HEK293T (cell line): ENCODE results near the gene PPRC1.

ENCODE experiments used
- CTCF ChIA-PET: fragments of 350-600 bp; formaldehyde crosslinking; extraction: SDS; loops from one replicate; lab custom pipeline; 2021; ENCODE audit warnings: antibody characterized with exemption, inconsistent platforms; lab: Yijun Ruan, JAX
- POLR2A ChIA-PET: fragments of 350-600 bp; formaldehyde crosslinking; extraction: SDS; loops from one replicate; lab custom pipeline; 2020; ENCODE audit warnings: antibody characterized with exemption, inconsistent platforms; lab: Yijun Ruan, JAX
- DNase-seq: peaks from one replicate; pipeline ENCODE4 v3.0.0; 2012; ENCODE audit warnings: mixed read lengths; ENCODE audit errors: extremely low spot score
- ARNT ChIP-seq: fragments of 450-650 bp; IDR thresholded peaks from 2 replicates; pipeline ENCODE4 v1.6.1; 2017; ENCODE audit warnings: mild to moderate bottlenecking
- BHLHE40 ChIP-seq: fragments of 450-650 bp; IDR thresholded peaks from 2 replicates; pipeline ENCODE4 v1.6.1; 2016; ENCODE audit warnings: mild to moderate bottlenecking, moderate library complexity, borderline replicate concordance
- CTBP1 ChIP-seq: fragments of 450-650 bp; IDR thresholded peaks from 2 replicates; pipeline ENCODE4 v1.6.1; 2016; ENCODE audit warnings: borderline replicate concordance
- ELF4 ChIP-seq: fragments of 450-650 bp; IDR thresholded peaks from 2 replicates; pipeline ENCODE4 v1.6.1; 2017; ENCODE audit warnings: antibody characterized with exemption
- FOXA1 ChIP-seq: fragments of 450-650 bp; IDR thresholded peaks from 2 replicates; pipeline ENCODE4 v1.6.1; 2016; ENCODE audit warnings: mild to moderate bottlenecking
- FOXK2 ChIP-seq: fragments of 450-650 bp; IDR thresholded peaks from 2 replicates; pipeline ENCODE4 v1.6.1; 2016; ENCODE audit warnings: mild to moderate bottlenecking
- FOXM1 ChIP-seq: fragments of 450-650 bp; IDR thresholded peaks from 2 replicates; pipeline ENCODE4 v1.6.1; 2017; ENCODE audit warnings: mild to moderate bottlenecking, borderline replicate concordance
- HDGF ChIP-seq: fragments of 450-650 bp; IDR thresholded peaks from 2 replicates; pipeline ENCODE4 v1.6.1; 2017; ENCODE audit warnings: antibody characterized with exemption, borderline replicate concordance
- L3MBTL2 ChIP-seq: fragments of 450-650 bp; conservative IDR thresholded peaks from 2 replicates; pipeline ENCODE4 v1.6.1; 2016; ENCODE audit warnings: mild to moderate bottlenecking
- LEF1 ChIP-seq: fragments of 450-650 bp; IDR thresholded peaks from 2 replicates; pipeline ENCODE4 v1.6.1; 2017; ENCODE audit warnings: mild to moderate bottlenecking, borderline replicate concordance
- NFRKB ChIP-seq: fragments of 450-650 bp; IDR thresholded peaks from 2 replicates; pipeline ENCODE4 v1.6.1; 2016; ENCODE audit warnings: mild to moderate bottlenecking, moderate library complexity
- SP1 ChIP-seq: fragments of 450-650 bp; IDR thresholded peaks from 2 replicates; pipeline ENCODE4 v1.6.1; 2017
- SUZ12 ChIP-seq: fragments of 450-650 bp; IDR thresholded peaks from 2 replicates; pipeline ENCODE4 v1.6.1; 2016; ENCODE audit warnings: mild to moderate bottlenecking
- TARDBP ChIP-seq: fragments of 450-650 bp; IDR thresholded peaks from 2 replicates; pipeline ENCODE4 v1.6.1; 2016
- ZNF384 ChIP-seq: fragments of 450-650 bp; IDR thresholded peaks from 2 replicates; pipeline ENCODE4 v1.6.1; 2016
- TF ChIP-seq, protein P1 (sequence below): fragments of 450-650 bp; IDR thresholded peaks from 2 replicates; pipeline ENCODE4 v1.6.1; 2016

Gene PPRC1

DNA sequence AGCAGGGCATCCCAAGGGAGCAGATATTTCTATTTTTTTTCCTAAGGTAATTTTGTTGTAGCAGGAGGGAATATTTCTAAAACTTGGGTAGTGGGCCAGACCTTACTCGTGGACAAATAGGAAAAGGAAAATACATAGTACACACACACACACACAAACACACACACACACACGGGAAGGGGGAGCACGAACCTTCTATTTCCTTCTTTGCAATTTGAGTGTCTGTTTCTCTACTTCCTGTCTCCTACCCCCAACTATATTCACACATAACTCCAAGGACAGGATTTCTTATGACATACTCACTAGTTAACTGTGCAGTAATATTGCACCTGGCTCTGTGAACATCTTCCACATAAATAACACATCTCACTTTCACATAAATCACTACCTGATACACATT, 17.1 kb upstream of the PPRC1 start:
- TF ChIP-seq FOXK2 (no peak), TARDBP (no peak), BHLHE40 (no peak), SUZ12 (no peak), NFRKB (no peak), FOXM1 (no peak), LEF1 (no peak), ARNT (no peak), FOXA1 (no peak), SP1 (no peak), ZNF384 (no peak), HDGF (no peak), ELF4 (no peak), CTBP1 (no peak)
- POLR2A ChIA-PET: interaction anchor here (1.3 to 2.2 kb wide), 3 partner anchors 13 to 36 kb away, joined by 5 to 15 read pairs (median 5); partner anchors contain the start of genes NOLC1 and PPRC1
- CTCF ChIA-PET: interaction anchor here (0.7 to 1.2 kb wide), 4 partner anchors 16 to 528 kb away, joined by 3 to 4 read pairs (median 4); partner anchors contain the start of gene POLL
- DNase-seq: no peak

DNA sequence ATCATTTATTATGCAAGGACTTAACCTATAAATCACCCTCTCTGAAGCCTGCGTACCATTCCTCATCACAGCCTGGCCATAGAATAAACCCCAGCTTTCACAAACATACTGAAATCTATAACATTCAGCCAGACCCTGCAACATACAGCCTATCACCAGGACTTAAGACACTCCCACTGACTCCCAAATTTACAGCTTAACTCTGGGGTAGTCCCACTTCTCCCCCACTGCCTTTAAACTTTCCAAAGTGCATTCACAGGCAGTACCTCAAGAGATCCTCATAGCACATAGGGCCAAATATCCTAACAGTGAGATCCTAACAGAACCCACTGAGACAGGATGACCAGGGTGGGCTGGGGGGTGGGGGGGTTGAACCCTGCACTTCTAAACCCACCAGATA, 16.2 kb upstream of the PPRC1 start:
- CTCF ChIA-PET: interaction anchor here (0.6 to 1.1 kb wide), 2 partner anchors 42 to 66 kb away, joined by 4 to 5 read pairs; no protein-coding TSS in a partner anchor
- no peak for DNase-seq
- POLR2A ChIA-PET: no interaction called here
- TF ChIP-seq CTBP1 (no peak), NFRKB (no peak), TARDBP (no peak)
- TF ChIP-seq, protein P1, sequence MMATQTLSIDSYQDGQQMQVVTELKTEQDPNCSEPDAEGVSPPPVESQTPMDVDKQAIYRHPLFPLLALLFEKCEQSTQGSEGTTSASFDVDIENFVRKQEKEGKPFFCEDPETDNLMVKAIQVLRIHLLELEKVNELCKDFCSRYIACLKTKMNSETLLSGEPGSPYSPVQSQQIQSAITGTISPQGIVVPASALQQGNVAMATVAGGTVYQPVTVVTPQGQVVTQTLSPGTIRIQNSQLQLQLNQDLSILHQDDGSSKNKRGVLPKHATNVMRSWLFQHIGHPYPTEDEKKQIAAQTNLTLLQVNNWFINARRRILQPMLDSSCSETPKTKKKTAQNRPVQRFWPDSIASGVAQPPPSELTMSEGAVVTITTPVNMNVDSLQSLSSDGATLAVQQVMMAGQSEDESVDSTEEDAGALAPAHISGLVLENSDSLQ: peak; percentile 42; the same call in 1 of the 2 replicates

DNA sequence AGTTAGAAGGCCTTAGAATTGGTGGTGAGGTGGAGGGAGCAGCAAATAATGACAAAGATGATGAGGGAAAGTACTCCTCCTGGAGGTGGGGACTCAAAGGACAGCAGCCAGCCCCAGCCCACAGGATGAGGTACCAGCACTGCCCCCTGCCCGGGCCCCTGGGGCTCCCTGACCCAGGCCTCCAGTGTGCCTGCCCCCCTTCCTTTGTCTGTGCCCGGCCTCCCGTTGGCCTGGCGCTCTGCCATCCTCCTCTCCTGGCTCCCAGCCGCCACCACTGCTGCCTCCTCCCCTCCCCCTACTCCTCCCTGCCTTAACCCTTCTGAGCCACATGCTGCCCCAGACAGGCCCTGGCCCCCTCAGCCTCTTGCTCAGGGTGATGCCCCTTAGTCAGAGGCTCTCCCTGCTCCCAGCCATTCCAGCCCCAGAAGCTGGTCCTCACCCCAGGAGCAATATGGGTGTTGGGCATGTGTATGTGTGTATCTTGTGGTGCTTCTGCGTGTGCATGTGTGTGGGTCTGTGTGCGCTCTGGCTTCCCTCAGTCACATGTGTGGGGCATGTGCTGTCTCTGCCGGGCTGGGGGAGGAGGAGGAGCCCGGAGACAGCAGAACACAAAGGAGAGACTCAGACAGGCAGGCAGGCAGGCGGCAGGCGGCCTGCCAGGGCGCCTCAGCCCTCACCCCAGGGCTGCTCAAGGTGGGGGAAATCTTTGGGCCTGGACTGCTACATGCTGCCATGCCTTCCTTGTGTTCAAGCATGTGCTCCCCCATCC, 15.3 kb upstream of the PPRC1 start:
- DNase-seq: no peak

DNA sequence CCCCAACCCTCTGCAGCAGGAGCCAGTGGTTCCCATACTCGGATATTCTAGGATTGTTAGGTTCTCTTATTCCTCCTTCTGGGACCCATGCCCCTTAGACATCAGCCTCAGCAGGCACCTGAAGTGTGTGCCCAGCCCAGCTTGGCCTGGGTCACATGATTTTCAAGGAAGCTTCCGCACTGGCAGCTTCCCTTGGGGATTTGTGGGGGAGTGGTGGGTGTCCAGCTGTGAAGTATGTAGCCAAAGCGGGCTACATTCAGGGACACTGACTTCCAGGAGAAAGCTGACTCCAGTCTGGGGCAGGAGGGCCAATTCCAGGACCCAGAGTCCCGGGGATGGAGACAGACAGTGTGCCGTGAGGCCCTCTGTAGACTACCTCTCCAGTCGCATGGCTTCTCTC, 14.0 kb upstream of the PPRC1 start:
- DNase-seq: no peak
- CTCF ChIA-PET: no interaction called here
- POLR2A ChIA-PET: interaction anchor here (0.9 to 1.4 kb wide), 5 partner anchors 9 to 302 kb away, joined by 3 to 4 read pairs (median 3); partner anchors contain the start of gene FBXL15

More for the DNA sequence above, 15.3 kb upstream of the PPRC1 start:
- ChIA-PET CTCF (interaction anchor here (0.6 kb wide), 1 partner anchor 67 kb away, joined by 5 read pairs; no protein-coding TSS in a partner anchor), POLR2A (interaction anchor here (1.0 kb wide), 1 partner anchor 61 kb away, joined by 3 read pairs; no protein-coding TSS in a partner anchor)
- no peak for TF ChIP-seq NFRKB
- TF ChIP-seq FOXM1: no peak
- TF ChIP-seq, protein P1: no peak
- no peak for TF ChIP-seq LEF1
- TF ChIP-seq FOXA1: no peak
- TF ChIP-seq SP1: no peak
- TF ChIP-seq ARNT: no peak

DNA sequence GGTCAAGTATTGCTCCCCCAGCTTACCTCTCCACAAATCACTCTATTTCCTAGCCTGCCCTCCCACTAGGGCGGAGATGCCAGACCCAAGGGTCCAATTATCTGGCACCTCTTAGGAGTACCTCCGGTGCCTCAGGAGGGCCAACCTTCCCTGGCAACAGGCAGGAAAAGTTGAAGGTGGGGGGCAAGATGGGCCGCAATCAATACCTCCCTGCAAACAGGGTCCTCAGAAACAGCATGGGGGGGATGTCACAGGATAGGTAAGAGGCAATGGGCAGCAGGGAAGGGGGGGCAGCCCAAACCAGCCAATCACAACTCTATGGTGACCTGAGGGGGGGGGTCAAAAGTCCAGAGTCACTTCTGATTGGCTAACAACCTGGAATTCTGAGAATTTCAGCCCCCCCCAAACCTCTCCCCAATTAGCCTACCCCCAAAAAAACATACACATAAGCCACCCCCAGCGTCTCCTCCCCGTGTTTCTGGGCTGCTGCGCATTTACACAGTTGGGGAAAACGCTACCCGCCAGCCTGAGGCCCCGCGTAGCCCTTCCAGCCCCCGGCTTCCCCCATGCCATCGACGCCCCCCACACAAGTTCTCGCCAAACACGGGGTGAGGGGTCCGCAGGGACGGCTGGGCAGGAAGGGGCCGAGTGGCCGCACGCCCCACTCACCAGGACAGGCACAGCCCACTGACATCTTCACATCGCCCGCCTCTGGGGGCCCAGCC, 13.3 kb upstream of the PPRC1 start:
- ChIA-PET POLR2A (interaction anchor here (0.9 to 1.4 kb wide), 3 partner anchors 8 to 301 kb away, joined by 3 to 4 read pairs (median 3); partner anchors contain the start of gene FBXL15), CTCF (no interaction called here)
- TF ChIP-seq HDGF: no peak
- peak; percentile 24; the same call in 1 of the 2 replicates for TF ChIP-seq L3MBTL2
- peak; percentile 59 for DNase-seq

More for the DNA sequence above, 14.0 kb upstream of the PPRC1 start:
- TF ChIP-seq SP1 (no peak), L3MBTL2 (no peak), ARNT (no peak), FOXM1 (no peak), NFRKB (no peak), BHLHE40 (no peak), HDGF (no peak), FOXA1 (no peak), LEF1 (no peak), SUZ12 (no peak), ELF4 (no peak), TARDBP (no peak), ZNF384 (no peak)
- TF ChIP-seq, protein P1: no peak

DNA sequence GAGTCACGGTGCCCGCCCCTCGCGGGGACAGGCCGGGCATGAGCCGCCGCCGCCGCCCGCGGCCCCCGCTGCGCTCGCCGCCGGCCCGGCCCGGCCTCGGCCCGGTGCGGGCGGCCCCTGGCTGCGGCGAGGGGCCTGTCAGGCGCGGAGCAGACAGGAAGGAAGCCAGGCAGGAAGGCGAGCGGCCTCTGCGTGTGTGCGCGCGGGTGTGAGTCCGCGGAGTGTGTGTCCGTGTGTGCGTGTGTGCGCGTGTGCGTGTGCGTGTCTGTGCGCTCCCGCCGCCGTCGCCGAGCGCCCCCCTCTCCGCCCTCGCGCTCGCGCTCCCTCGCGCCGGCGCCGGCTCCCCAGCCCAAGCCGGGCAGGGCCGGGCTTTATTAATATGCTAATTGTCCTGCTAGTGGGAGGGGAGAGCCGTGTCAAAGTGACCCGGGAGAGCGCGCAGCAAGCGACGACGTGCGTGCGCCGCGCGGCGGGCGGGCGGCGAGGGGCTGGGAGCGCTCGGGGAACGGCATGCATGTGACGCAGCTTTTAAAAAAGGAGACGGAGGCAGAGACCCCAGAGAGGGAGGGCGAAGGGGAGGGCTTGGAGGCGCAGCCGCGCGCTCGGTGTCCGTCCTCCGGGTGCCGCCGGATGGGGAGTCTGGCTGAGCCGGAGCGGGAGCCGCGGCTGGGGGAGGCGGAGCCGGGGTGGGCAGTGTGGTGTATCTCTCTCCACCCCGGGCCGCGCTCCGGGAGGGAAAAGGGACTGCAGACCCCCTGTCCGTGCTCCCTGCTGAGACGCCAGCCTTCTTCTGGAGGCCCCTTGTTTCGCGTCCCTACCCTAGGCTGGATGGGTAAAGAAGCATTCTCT, 12.5 kb upstream of the PPRC1 start, which contains the start of gene LDB1:
Gene LDB1 (minus strand): TSS at position 227 of the 849 bp plus-strand sequence. CDS start 258 bp downstream, outside the sequence.
- ChIA-PET POLR2A (no interaction called here), CTCF (interaction anchor here (1.2 kb wide), 1 partner anchor 12 kb away, joined by 4 read pairs; the partner anchor contains the start of gene PPRC1)
- TF ChIP-seq SP1 (no peak), ELF4 (no peak), ARNT (no peak), LEF1 (0 out of 2 replicates have a peak, but pooled peaks have one; percentile 9), SUZ12 (no peak), L3MBTL2 (peak; percentile 50), FOXK2 (no peak)
- TF ChIP-seq, protein P1: no peak
- peak; percentile 81 for DNase-seq
